ENCODE measurements around the gene RBMS1.

The RBMS1 gene

DNA sequence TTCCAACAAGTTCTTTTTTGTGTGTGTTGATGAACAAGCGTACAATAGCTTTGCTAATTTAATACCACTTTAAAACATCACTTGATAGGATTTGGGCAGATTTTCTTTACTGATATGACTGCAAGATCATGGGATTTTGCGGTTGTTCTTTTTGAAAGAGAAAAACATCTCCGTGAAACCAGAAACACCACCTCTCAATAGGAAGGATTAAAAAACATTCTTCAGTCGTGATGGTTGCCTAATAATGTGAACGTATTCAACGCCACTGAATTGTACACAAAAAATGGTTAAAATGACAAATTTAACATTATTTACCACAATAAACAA is 19.3 kb downstream of the RBMS1 start:
- peaks cover 16% of the 10 kb centered on the region for H3K4me1 ChIP-seq (ENCODE audit: insufficient read depth, low read length, poor library complexity, severe bottlenecking)
- no peaks in the 10 kb centered on the region for H3K27me3 ChIP-seq (ENCODE audit: insufficient read depth, low read length, poor library complexity, severe bottlenecking)
- peaks cover 48% of the 10 kb centered on the region for H3K79me2 ChIP-seq (ENCODE audit: insufficient read depth, low read length)
- H3K4me3 ChIP-seq (ENCODE audit: low read length, poor library complexity, severe bottlenecking), result no peak overlapping the region
- no peaks in the 10 kb centered on the region for H3F3A ChIP-seq (ENCODE audit: low read depth)
- H3K9ac ChIP-seq (ENCODE audit: low read depth, low read length, poor library complexity, severe bottlenecking), result no peak overlapping the region
- H4K20me1 ChIP-seq (ENCODE audit: insufficient read depth, low read length, poor library complexity, severe bottlenecking), result no peaks in the 10 kb centered on the region
- no peak overlapping the region for H2AFZ ChIP-seq (ENCODE audit: low read length)
- no peaks in the 10 kb centered on the region for H3K9me3 ChIP-seq (ENCODE audit: insufficient read depth, low read depth, low read length)
- H3K4me2 ChIP-seq (ENCODE audit: low read depth, low read length, poor library complexity, severe bottlenecking), result no peak overlapping the region
- H3K36me3 ChIP-seq (ENCODE audit: insufficient read depth, low read length), result no peaks in the 10 kb centered on the region
- no peaks in the 10 kb centered on the region for H3K9me2 ChIP-seq (replicated peaks; ENCODE audit: low read depth, low read length)
- no peak for TF ChIP-seq EZH2phosphoT487 (IDR thresholded peaks at IDR 0.05; ENCODE audit: borderline replicate concordance)
- TF ChIP-seq, protein P1, sequence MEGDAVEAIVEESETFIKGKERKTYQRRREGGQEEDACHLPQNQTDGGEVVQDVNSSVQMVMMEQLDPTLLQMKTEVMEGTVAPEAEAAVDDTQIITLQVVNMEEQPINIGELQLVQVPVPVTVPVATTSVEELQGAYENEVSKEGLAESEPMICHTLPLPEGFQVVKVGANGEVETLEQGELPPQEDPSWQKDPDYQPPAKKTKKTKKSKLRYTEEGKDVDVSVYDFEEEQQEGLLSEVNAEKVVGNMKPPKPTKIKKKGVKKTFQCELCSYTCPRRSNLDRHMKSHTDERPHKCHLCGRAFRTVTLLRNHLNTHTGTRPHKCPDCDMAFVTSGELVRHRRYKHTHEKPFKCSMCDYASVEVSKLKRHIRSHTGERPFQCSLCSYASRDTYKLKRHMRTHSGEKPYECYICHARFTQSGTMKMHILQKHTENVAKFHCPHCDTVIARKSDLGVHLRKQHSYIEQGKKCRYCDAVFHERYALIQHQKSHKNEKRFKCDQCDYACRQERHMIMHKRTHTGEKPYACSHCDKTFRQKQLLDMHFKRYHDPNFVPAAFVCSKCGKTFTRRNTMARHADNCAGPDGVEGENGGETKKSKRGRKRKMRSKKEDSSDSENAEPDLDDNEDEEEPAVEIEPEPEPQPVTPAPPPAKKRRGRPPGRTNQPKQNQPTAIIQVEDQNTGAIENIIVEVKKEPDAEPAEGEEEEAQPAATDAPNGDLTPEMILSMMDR (conservative IDR thresholded peaks at IDR 0.05; ENCODE audit: low read length), result no peak

DNA sequence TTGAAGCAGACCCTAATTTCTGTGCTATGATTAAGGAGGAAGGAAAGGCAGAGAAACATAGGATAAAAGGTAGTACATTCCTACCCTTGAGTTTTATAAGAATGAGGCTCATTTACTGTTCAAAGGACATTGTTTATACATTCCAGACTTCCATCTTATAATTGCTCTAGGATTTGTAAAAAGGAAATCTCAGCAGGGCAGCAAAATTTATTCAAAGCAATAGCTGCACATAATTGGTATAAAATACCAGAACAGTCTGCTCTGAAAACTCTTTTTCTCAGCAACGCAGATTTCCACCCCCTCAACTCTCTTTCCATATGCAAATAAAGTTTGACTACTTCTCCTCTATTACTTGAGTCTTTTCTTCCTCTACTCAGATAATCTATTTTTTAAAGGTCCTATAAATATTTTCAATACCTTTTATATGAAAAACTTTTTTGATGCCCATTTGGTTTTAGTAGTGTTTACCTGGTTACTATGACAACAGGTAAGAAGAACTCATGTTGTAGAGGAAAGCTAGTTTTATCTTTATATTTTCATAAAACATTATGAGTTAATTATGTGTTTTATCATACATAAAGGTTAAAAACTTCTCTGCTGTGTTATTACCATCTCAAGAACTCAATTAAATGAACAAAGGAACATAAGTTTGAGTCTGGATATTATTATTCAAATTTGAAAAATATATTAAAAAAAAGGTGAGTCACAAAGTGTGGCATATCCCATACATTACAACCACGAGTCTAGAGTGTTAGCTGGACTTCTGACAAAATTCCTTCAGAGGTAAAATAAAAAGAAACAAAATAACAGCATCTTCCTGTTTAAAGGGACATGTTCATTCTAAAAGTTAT is 19.9 kb downstream of the RBMS1 start:
- H3K9ac ChIP-seq (ENCODE audit: low read depth, low read length, poor library complexity, severe bottlenecking), result no peak overlapping the region
- H3K36me3 ChIP-seq (ENCODE audit: insufficient read depth, low read length), result no peaks in the 10 kb centered on the region
- H3K4me2 ChIP-seq (ENCODE audit: low read depth, low read length, poor library complexity, severe bottlenecking), result no peak overlapping the region
- H3K4me3 ChIP-seq (ENCODE audit: low read length, poor library complexity, severe bottlenecking), result no peak overlapping the region
- no peaks in the 10 kb centered on the region for H4K20me1 ChIP-seq (ENCODE audit: insufficient read depth, low read length, poor library complexity, severe bottlenecking)
- H3K4me1 ChIP-seq (ENCODE audit: insufficient read depth, low read length, poor library complexity, severe bottlenecking), result peaks cover 16% of the 10 kb centered on the region
- H3K9me3 ChIP-seq (ENCODE audit: insufficient read depth, low read depth, low read length), result no peaks in the 10 kb centered on the region
- no peaks in the 10 kb centered on the region for H3K9me2 ChIP-seq (replicated peaks; ENCODE audit: low read depth, low read length)
- TF ChIP-seq EZH2phosphoT487 (IDR thresholded peaks at IDR 0.05; ENCODE audit: borderline replicate concordance), result no peak
- TF ChIP-seq, protein P1 (conservative IDR thresholded peaks at IDR 0.05; ENCODE audit: low read length), result no peak
- no peaks in the 10 kb centered on the region for H3K27me3 ChIP-seq (ENCODE audit: insufficient read depth, low read length, poor library complexity, severe bottlenecking)
- H2AFZ ChIP-seq (ENCODE audit: low read length), result no peak overlapping the region
- no peaks in the 10 kb centered on the region for H3F3A ChIP-seq (ENCODE audit: low read depth)
- H3K79me2 ChIP-seq (ENCODE audit: insufficient read depth, low read length), result peaks cover 47% of the 10 kb centered on the region

DNA sequence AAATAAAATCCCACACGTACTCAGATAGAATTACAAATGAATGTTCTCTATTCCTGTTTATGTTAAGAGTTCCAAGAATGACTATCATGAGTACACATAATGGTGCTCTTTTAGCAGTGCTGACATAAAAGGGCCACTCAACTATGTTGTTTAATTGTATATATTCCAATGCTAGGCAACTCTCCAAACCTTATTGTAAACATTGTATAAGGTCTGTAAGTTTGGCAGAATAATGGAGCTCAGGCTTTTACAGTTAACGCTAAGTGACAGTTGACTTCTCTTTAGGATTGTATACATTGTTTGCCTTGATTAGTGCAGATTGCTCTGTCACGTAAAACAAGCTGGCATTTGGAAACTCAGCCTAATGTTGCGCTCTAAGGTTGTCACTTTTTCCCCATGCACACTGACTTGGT is 20.8 kb downstream of the RBMS1 start:
- no peak overlapping the region for H3K4me3 ChIP-seq (ENCODE audit: low read length, poor library complexity, severe bottlenecking)
- H3F3A ChIP-seq (ENCODE audit: low read depth), result no peaks in the 10 kb centered on the region
- peaks cover 16% of the 10 kb centered on the region for H3K4me1 ChIP-seq (ENCODE audit: insufficient read depth, low read length, poor library complexity, severe bottlenecking)
- TF ChIP-seq, protein P1 (conservative IDR thresholded peaks at IDR 0.05; ENCODE audit: low read length), result no peak
- no peak for TF ChIP-seq EZH2phosphoT487 (IDR thresholded peaks at IDR 0.05; ENCODE audit: borderline replicate concordance)
- H4K20me1 ChIP-seq (ENCODE audit: insufficient read depth, low read length, poor library complexity, severe bottlenecking), result no peaks in the 10 kb centered on the region
- no peak overlapping the region for H3K9ac ChIP-seq (ENCODE audit: low read depth, low read length, poor library complexity, severe bottlenecking)
- H3K27me3 ChIP-seq (ENCODE audit: insufficient read depth, low read length, poor library complexity, severe bottlenecking), result no peaks in the 10 kb centered on the region
- H3K9me2 ChIP-seq (replicated peaks; ENCODE audit: low read depth, low read length), result no peaks in the 10 kb centered on the region
- no peaks in the 10 kb centered on the region for H3K36me3 ChIP-seq (ENCODE audit: insufficient read depth, low read length)
- no peak overlapping the region for H2AFZ ChIP-seq (ENCODE audit: low read length)
- no peaks in the 10 kb centered on the region for H3K9me3 ChIP-seq (ENCODE audit: insufficient read depth, low read depth, low read length)
- H3K79me2 ChIP-seq (ENCODE audit: insufficient read depth, low read length), result peaks cover 44% of the 10 kb centered on the region
- no peak overlapping the region for H3K4me2 ChIP-seq (ENCODE audit: low read depth, low read length, poor library complexity, severe bottlenecking)
